Dermis microvascular lymphatic vessel endothelial cell (primary cell): ENCODE results near the gene WNT6. TPM values are rescaled to one million over a fixed set of nuclear protein-coding genes. Genes with fewer than 3 reads are reported as not detected.

ENCODE experiments used
- DNase-seq, 2 donors: peaks; one replicate each; pipeline versions ENCODE4 v3.0.0 to v3.0.0-alpha.2; 2010; ENCODE audit warnings: low read depth in 2 of 2
- total RNA-seq: library from RNA; depleted of rRNA; stranded (reverse); fragments of >200 nt; gene quantifications from 2 replicates; pipeline ENCODE4 v1.2.1, GENCODE V29; 2014

The WNT6 gene
- not detected in 2 replicates for total RNA-seq

GRCh38 chr2:218859556-218859987 lies at the start of gene WNT6:
TSS of gene WNT6 (plus strand) at chr2:218859805. CDS start at chr2:218860038, 233 bp downstream.
- DNase-seq, result no peak

- DNase-seq, result no peak
Measured at GRCh38 chr2:218810256-218810655, 49.3 kb upstream of the WNT6 start.

- no peak for DNase-seq
Measured at GRCh38 chr2:218811382-218811781, 48.2 kb upstream of the WNT6 start.

DNA sequence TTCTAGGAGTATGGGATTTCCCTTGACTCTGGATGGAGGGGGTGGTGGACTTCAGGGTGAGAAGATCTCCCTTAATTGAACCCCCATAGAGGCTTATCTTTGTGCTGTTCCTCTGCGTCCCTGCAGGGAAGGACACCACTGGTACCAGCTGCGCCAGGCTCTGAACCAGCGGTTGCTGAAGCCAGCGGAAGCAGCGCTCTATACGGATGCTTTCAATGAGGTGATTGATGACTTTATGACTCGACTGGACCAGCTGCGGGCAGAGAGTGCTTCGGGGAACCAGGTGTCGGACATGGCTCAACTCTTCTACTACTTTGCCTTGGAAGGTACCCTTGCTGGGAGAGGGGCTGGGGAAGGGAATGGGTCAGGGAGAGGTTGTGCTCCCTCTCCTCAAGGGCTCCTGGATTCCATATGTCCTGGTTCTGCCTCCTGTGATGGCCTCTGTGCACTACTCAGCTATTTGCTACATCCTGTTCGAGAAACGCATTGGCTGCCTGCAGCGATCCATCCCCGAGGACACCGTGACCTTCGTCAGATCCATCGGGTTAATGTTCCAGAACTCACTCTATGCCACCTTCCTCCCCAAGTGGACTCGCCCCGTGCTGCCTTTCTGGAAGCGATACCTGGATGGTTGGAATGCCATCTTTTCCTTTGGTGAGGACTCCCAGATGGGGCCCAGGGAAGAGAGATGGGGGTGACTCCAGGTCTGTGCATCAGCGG lies 47.3 kb upstream of the WNT6 start:
- no peak for DNase-seq

- no peak for DNase-seq
Measured at GRCh38 chr2:218812861-218813260, 46.7 kb upstream of the WNT6 start.

DNA sequence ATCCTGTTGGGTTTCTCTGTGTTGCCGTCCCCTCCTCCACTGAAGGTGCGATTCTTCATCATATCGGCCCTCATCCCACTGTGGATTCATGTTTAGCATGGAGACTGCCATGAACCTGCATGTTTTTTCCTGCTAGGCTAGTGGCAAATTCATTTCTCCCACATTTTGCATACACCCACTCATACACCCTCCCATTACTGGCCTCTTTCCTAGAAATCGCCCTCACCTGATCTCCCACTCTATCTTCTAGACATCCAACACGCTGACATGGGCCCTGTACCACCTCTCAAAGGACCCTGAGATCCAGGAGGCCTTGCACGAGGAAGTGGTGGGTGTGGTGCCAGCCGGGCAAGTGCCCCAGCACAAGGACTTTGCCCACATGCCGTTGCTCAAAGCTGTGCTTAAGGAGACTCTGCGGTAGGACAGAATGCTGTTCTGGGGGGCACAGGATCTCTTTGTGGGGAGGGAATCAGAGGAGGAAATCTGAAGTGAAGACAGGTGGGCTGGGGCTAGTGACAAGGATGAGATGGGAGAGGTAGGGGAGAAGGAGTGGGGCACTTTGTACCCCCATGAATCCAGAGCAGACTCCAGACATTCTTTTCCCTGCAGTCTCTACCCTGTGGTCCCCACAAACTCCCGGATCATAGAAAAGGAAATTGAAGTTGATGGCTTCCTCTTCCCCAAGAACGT lies 45.7 kb upstream of the WNT6 start:
- DNase-seq, result no peak

GRCh38 chr2:218814540-218815243 lies 44.9 kb upstream of the WNT6 start:
- DNase-seq, result no peak

DNA sequence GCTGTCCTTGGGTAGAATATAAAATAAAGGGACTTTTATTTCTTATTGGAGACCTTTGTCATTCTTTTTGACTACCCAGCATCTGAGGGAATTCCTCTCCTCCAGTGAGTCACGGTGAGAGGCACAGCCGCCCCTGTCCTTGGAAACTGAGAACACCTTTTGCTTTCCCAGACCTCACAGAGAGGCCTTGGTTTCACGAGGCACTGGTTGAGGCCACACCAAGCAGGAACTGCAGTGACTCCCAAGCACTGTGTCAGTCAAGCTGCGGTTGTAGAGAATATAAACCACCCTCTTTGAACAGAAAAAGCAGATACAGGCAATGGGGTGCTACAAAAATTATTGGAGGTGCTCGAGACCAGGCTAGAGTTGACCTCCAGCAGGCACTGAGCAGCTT lies 44.4 kb upstream of the WNT6 start:
- no peak for DNase-seq

DNA sequence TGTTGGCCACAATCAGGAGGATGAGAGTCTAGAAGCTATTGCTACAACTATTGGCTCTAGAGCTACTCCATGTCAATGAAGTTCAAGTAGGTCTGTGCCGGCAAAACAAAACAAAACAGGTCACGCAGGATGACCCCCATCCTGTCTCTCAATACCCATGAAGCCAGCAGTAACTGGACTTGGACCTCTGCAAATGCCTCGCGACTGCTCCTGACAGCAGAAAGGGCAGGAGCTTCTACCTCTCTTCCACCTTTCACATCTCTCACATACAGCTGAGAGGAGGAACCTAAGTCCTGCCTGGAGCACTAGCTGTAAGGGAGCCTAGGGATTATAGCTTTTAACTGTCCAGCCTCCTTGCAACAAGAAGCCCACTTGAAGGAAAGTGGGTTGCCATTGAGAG lies 44.0 kb upstream of the WNT6 start:
- no peak for DNase-seq

- no peak for DNase-seq
Measured at GRCh38 chr2:218816561-218817011, 43.0 kb upstream of the WNT6 start.

DNA sequence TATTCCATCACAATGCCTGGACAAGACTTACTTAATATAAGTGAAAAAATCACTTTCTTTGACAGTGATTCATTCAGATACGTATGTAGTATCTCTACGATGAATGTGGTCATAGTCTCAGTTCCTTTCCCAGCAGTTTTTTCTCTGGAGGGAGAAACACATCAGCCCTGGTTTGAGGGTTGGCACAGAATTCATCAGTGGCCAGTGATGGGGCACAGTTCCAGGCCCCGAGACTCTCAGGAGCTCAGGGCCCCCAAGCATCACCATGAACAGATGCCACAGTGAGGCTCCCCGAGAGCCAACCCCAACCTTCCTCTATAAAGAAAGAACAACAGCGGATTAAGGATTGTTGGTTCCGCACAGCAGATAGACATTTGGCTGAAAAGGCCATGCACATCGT lies 40.5 kb upstream of the WNT6 start:
- no peak for DNase-seq

DNA sequence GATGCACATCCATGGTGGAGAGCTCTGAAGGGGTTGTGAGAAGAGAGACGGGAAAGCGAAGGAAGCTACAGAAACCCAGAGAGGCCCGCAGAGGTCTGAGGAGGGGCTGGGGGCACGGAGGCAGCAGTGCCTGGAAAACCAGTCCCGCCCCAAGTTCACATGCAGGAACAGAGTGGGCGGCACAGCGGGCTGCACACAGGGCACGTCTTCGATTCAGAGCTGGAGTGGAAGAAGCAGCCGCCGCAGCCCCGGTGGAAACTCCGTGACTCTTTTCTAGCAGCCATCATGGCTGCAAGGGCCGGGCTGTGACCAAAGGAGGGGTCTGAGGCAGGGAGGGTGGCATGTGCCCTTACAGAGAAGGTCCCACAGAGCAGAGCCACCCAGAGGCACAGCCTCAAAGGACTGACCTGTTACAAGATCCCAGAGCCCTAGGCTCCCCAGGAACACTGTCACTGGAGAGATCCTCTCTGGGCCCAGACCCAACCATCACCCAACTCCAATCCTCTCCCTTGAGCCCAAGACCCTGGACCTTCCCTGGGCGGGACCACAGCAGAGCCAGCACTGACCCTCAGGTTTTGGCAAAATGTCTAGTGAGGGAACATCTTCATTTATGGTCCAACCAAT lies 38.7 kb upstream of the WNT6 start:
- no peak for DNase-seq

- no peak for DNase-seq
Measured at GRCh38 chr2:218821605-218822211, 37.9 kb upstream of the WNT6 start.

- DNase-seq, result no peak
Measured at GRCh38 chr2:218822622-218823021, 37.0 kb upstream of the WNT6 start.

GRCh38 chr2:218823196-218823855 lies 36.3 kb upstream of the WNT6 start:
- DNase-seq, result no peak

DNA sequence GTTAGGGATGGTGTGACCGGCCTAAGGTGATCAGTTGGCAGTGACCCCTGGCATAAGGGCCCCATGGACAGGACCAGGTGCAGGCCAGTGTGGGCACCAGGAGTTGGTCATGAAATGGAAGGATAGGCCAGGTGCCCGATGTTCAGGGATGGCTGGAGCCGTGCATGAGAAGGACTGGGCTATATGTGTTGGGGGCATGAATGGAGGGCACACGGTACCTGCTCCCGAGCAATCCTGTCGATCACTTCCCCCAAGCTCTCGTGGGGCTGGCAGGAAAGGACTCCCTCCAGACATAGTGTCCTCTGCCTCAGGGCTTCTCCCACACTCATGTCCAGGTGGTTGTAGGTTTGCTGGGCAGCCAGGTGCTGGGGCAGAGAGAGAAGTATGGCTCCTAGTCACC lies 35.6 kb upstream of the WNT6 start:
- DNase-seq, result no peak

GRCh38 chr2:218826791-218827190 lies 32.8 kb upstream of the WNT6 start:
- no peak for DNase-seq

GRCh38 chr2:218827701-218828476 lies 31.7 kb upstream of the WNT6 start:
- DNase-seq, result no peak

DNA sequence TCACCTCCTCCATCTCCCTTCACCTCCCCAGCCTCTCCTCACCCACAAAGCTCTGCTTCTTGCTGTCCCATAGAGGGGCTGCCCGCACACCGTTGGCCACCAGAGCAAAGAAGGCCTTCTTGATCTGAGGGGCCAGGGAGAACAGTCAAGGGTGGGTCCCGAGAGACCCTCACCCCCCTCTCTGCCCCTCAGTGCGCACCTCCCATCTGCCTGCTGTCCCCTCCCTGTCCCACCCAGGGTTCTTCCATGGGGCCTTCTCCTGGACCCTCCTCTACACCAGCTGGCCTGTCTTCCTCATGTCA lies 31.2 kb upstream of the WNT6 start:
- no peak for DNase-seq

DNA sequence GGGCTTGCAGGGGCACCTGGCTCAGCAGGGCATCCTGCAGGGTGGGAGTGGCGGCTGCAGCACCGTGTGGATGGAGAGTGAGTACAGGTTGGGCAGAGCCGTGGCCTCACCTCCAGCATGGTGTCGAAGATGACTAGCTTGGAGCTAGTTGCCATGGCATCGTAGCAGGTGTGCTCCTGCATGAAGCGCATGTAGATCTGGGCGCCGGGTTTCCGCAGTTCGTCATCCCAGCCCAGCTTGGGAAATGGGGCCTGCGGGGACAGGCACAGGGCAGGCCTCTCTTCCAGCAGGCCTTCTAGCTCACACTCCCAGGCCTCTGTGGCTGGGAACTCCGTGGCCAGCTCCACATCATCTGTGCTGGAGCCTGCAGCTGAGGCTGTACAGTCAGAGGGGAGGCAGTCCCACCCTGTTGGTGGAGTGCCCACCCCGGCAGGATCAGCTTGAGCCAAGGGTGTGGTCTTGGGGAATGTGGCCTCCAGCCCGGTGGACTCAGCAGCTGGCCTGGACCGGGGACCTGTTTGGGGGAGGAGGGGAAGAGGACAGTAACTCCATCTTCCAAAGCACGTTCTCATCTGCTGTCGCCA lies 29.6 kb upstream of the WNT6 start:
- DNase-seq, result no peak
